Kasumi-1 (cell line): ENCODE measurements around the gene ZNF236.
A peak's percentile ranks its signal among the peaks of the same experiment; 100 is the strongest.

Experiments used
- DNase-seq, 2 experiments: peaks; one replicate each; lab custom pipeline; 2025; lab: John Stamatoyannopoulos, UW

ZNF236 gene

DNA sequence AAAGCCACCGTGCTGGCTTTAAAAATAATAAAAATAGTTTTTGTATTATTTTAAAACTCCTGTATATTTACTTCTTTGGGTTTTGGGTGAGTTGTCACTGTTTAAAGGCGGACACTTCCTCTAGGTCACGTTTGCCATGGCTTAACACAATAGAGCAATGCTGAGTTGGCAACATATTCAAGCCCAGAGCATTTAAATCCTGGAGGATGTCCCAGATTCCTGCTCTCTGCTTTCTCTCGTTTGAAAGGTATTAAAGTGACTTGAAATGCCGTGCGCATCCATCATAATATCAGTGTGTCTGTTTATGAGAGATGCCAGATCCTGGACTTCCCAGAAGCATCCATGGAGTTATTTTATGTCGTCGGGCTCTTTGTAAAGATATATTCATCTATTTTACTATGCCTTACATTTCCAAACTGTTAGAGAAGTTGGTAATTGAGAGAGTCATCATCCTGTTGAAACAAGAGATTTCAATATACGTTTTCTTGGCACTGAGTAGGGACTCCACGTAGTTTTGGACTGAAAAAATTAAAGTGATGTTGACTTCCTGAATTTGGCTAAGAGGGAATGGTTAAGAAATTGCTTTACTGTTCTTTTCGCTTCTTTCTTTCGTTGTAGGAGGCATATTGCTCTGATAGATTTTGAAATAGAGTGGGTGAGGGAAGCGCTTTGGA lies 150.6 kb downstream of the ZNF236 start:
- DNase-seq = no peak

GRCh38 chr18:76973520-76974266 lies 151.3 kb downstream of the ZNF236 start:
- no peak for DNase-seq

GRCh38 chr18:76974386-76974785 lies 152.0 kb downstream of the ZNF236 start:
- DNase-seq = no peak

DNA sequence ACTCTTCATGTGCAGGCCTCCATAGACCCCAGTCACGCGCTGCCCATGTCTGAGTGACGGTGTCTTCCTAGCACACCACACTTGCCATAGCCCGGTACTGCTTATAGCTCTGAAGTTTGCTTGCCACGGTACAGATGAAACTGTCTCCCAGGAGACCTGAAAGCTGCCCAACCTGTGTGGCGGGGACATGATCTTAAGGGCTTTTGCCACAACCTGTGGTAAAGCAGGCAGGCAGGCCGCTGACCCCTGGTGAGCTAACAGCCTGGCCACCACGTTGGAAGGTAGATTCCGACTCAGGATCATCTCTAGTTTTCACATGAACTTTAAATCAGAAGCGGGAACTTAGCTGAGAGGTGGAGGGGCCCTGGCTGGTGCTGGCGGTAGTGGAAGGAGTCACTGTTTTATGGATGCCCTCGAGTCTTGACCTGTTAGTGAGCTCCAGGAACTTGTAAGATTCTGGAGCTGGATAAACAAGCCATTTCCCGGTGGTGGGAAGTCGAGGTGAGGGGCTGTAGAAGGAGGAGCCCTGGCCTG lies 153.3 kb downstream of the ZNF236 start:
- no peak for DNase-seq

DNA sequence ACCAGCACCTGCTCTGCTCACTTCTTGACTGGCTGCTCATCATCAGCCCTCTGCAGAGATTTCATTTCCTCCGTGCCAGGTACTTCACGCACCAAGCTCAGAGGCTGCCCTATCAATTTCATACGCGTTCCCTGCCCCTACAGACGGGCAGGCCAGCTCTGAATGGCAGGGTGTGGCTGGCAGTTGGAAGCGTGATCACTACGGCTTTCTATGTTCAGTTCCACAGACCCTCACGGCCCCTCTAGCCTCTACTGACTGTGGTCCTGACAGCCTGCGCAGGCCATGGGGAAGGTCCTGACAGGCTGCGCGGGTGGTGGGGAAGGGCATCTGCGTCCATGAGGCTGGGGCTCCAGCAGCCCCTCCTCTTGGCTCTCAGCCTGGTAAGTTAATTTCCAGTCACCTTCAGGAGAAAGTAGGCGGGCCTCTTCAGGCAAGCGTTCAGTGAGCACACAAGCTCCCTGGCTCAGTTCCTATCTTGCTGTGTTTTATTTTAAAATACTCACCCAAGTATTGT lies 154.8 kb downstream of the ZNF236 start:
- DNase-seq = no peak

DNA sequence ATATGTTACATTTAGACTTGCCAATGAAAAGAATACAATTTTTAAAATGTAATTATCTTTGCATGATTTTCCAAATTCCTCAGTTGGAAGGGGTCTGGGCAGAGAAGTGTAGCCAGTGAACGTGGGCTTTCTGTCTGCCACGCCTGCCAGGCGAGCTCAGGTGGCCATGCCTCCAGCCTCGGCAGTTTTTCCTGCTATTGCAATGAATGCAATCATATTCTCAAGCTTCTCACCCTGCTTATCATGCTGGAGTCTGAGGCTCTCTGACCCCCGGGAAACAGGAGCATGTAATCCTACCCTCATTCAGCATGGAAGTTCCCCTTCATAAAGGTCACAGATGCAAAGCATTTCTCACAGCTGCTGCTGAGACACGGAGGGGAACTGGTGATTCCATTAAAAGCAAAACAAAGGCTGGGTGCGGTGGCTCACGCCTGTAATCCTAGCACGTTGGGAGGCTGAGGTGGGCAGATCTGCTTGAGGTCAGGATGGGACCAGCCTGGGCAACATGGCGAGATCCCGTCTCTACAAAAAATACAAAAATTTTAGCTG lies 155.4 kb downstream of the ZNF236 start:
- no peak for DNase-seq

DNA sequence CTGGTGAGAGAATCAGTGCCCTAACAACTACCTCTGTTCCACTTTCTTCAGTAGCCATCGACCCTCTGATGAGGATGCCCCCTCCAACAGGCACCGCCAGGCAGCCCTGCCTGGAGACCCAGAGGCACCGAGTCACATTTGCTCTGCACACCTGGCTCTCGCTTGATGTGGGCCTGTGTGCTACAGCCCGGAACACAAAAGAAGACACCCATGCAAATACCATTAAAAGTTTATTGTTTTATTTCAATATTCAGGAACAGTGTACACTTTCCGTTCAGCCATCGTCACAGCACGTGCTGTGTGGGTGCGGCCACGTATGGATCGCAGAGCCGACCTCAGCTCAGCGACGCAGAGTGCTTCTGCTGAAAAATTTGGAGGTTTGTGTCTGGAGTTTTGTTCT lies 156.3 kb downstream of the ZNF236 start:
- DNase-seq = no peak

- DNase-seq = no peak
These were observed 156.9 kb downstream of the ZNF236 start for GRCh38 chr18:76979111-76979751.

DNA sequence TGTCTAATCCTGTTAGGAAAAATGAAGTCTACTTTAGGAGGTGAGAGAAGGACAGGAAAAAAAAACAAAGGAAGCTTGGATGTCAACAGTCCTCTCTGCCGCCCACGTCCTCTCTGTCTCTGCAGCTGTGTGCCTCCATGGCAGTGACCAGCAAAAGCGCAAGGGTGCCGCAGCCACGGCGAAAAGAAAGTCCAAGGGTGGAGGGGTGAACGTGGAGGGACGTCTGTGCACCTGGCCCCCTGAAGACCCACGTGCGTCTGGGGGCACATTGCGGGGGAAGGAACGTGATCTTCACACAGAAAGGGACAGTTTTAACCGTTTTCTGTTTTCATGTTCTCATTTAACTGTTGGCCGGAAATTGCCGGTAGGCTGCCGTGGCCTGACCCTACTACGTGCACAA lies 157.5 kb downstream of the ZNF236 start:
- no peak for DNase-seq

- no peak for DNase-seq
These were observed 158.5 kb downstream of the ZNF236 start for GRCh38 chr18:76980663-76981395.

DNA sequence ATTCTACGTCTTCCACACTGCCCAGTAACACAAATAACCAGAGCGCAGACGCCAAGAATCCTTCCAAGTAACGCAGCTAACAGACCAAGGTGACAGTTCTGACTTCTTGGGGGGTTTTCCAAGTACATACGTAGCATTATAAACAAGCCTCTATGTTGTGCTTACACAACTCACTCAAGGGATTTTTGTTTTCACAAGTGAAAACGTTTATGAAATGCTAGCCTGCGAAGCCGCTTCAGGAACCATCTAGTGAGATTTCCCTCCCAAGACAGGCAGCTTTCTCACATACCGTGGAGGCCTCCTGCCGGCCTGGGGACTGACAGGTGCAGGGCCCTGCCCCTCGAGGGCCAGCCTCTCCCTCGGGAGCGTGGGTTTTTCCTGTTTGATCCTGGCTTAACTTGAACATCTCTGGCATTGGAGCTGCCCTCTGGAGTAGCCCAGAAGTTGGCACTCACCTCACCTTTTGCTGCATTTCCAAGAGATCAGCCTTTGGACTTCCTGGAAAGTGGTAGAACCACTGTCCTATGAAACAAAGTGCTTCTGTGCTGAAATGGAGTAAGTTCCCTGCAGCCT lies 159.1 kb downstream of the ZNF236 start:
- no peak for DNase-seq

GRCh38 chr18:76982038-76982437 lies 159.7 kb downstream of the ZNF236 start:
- no peak for DNase-seq

- peak; percentile 58 to 69 for DNase-seq
These were observed 160.7 kb downstream of the ZNF236 start for GRCh38 chr18:76982841-76983583.

GRCh38 chr18:76983613-76984051 lies 161.3 kb downstream of the ZNF236 start:
- no peak for DNase-seq

GRCh38 chr18:76984193-76985155 lies 162.1 kb downstream of the ZNF236 start:
- DNase-seq = no peak

DNA sequence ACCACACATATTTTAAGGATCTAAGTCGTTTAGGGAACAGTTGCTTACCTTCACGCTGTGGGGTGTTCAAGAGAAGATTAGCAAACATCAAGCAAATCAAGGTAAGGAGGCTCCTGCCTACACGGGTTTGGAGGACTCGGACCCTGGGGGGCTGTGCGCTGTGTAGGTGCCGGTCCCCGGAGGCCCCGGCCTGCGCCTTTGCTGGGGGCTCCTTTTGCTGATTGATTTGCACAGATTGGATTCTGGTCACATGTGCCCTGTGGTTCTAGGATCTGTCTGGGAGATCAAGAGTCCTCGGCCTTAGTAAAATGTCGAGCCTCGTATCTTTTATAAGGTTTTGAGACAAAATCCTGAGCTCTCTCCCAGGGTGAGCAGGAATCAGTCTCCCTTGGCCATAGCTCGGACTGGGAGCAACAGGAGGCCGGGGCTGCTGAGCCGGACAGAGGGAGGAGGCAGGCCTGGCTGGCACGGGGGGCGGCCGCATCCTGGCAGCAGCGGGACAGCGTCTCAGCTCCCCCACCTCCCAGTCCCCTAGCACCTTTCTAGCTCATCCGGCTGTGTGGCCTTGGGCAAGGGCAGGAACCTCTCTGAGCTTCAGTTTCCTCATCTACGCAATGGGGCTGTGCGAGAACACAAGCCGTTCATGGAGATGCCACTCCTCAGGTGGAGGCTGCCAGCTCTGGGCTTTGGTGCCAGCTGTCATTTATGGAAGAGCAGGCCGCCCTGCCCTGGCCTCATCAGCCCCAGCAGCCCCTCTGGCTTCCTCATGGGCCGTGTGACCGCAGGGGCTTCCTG lies 163.0 kb downstream of the ZNF236 start:
- no peak for DNase-seq

DNA sequence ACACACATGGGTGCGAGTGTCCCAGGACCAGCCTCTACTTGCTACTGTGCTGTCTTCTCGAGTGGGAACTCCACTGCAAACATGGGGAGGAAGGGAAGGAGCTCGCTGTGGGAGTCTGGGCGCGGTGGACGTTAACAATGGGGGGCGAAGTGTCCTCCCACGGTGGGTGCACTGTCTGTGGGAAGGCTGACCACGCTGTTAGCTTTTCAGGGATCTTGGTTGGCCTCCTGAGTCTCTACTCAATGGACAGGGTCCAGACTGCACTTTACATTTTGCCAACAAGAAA lies 163.5 kb downstream of the ZNF236 start:
- DNase-seq = no peak

DNA sequence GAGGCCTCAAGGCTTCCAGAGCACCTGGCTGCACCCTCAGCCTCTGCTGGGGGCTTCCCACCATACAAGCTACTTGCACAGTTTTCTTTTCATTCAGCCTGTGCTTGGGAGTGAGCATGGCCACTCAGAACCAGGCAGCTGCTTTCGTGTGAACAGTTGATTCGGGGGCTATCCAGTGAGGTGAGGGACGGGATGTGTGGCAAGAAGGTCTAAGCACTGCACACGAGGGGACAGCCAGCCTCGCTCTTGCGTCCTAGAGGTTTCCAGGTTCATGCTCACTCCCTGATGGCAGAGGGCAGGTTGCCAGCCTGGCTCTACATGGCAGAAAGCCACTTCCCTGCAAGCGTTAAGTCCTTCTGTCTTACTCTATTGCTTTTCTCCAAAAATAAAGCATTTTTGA lies 164.0 kb downstream of the ZNF236 start:
- no peak for DNase-seq
